HepG2 (cell line): ENCODE results near the gene MBTPS2. TPM values are rescaled to one million over a fixed set of nuclear protein-coding genes. Genes with fewer than 3 reads are reported as not detected.

ENCODE experiments used
- AKAP8 ChIP-seq: sonication (generic); formaldehyde crosslinking; IDR thresholded peaks from 2 replicates; pipeline ENCODE4 v1.5.1; 2020; ENCODE audit warnings: mild to moderate bottlenecking, missing genetic modification reagents
- ARID4A ChIP-seq: sonication (generic); formaldehyde crosslinking; IDR thresholded peaks from 2 replicates; pipeline ENCODE4 v1.5.0; 2020; ENCODE audit warnings: mild to moderate bottlenecking, missing genetic modification reagents, borderline replicate concordance
- BCL6 ChIP-seq: IDR thresholded peaks from 2 replicates; pipeline ENCODE4 v1.6.1; 2016; ENCODE audit warnings: missing genetic modification reagents, missing compliant biosample characterization
- ETV5 ChIP-seq: IDR thresholded peaks from 2 replicates; pipeline ENCODE4 v1.6.1; 2018; ENCODE audit warnings: missing biosample characterization, missing genetic modification reagents, inconsistent platforms, borderline replicate concordance
- ISL2 ChIP-seq: sonication (generic); formaldehyde crosslinking; IDR thresholded peaks from 2 replicates; pipeline ENCODE4 v1.5.0; 2020; ENCODE audit warnings: missing genetic modification reagents
- KAT8 ChIP-seq: IDR thresholded peaks from 2 replicates; pipeline ENCODE4 v1.6.1; 2016; ENCODE audit warnings: missing genetic modification reagents, missing compliant biosample characterization
- MBNL3 ChIP-seq: fragments of 250-450 bp; sonication (Bioruptor Pico); conservative IDR thresholded peaks from 2 replicates; pipeline ENCODE4 v1.8.0; 2022; ENCODE audit warnings: mild to moderate bottlenecking, inconsistent platforms
- TRAFD1 ChIP-seq: sonication (generic); formaldehyde crosslinking; IDR thresholded peaks from 2 replicates; pipeline ENCODE4 v1.5.1; 2020; ENCODE audit warnings: missing genetic modification reagents, mild to moderate bottlenecking, borderline replicate concordance
- ZBTB42 ChIP-seq: sonication (generic); formaldehyde crosslinking; IDR thresholded peaks from 2 replicates; pipeline ENCODE4 v1.5.0; 2020; ENCODE audit warnings: mild to moderate bottlenecking, missing genetic modification reagents
- ZFP62 ChIP-seq: sonication (generic); formaldehyde crosslinking; IDR thresholded peaks from 2 replicates; pipeline ENCODE4 v1.4.0; 2020; ENCODE audit warnings: missing genetic modification reagents
- ZNF329 ChIP-seq: sonication (generic); formaldehyde crosslinking; IDR thresholded peaks from 2 replicates; pipeline ENCODE4 v1.9.0; 2021; ENCODE audit warnings: low read depth, mild to moderate bottlenecking, missing genetic modification reagents
- ZNF432 ChIP-seq: sonication (generic); formaldehyde crosslinking; IDR thresholded peaks from 2 replicates; pipeline ENCODE4 v1.5.0; 2020; ENCODE audit warnings: missing genetic modification reagents, mild to moderate bottlenecking, borderline replicate concordance
- ZNF501 ChIP-seq: sonication (generic); formaldehyde crosslinking; IDR thresholded peaks from 2 replicates; pipeline ENCODE4 v1.5.1; 2020; ENCODE audit warnings: mild to moderate bottlenecking, moderate library complexity, missing genetic modification reagents
- ZNF567 ChIP-seq: sonication (generic); formaldehyde crosslinking; IDR thresholded peaks from 2 replicates; pipeline ENCODE4 v1.8.1; 2023; ENCODE audit warnings: mild to moderate bottlenecking, missing genetic modification reagents, borderline replicate concordance
- ZNF780A ChIP-seq: sonication (generic); formaldehyde crosslinking; IDR thresholded peaks from 2 replicates; pipeline ENCODE4 v1.8.0; 2022; ENCODE audit warnings: mild to moderate bottlenecking, missing genetic modification reagents, moderate library complexity
- polyA plus RNA-seq, 8 experiments: library from polyadenylated mRNA; depleted of rRNA in 3 of 8; stranded (reverse) in 7 of 8; unstranded in 1 of 8; fragments of >200 nt; fragmentation: Illumina TruSeq in 4 of 8; extraction: Trizol in 4 of 8; gene quantifications; 2 replicates each; pipeline versions ENCODE4 v1.2.1 to v1.2.3, GENCODE V29; 2011 to 2016; ENCODE audit warnings: low read depth in 4 of 8, missing spikeins in 1 of 8, mixed read lengths in 1 of 8; ENCODE audit not compliant: insufficient read depth in 1 of 8
- total RNA-seq, 5 experiments: library from RNA; depleted of rRNA; stranded (reverse); fragments of >200 nt; fragmentation: Illumina TruSeq; extraction: Trizol; gene quantifications; 2 replicates each; pipeline ENCODE4 v1.2.3, GENCODE V29; 2016; ENCODE audit warnings: low read depth in 1 of 5
- TF ChIP-seq, protein P1 (sequence below): sonication (generic); formaldehyde crosslinking; IDR thresholded peaks from 2 replicates; pipeline ENCODE4 v1.4.0; 2020; ENCODE audit warnings: mild to moderate bottlenecking, missing genetic modification reagents, borderline replicate concordance
- TF ChIP-seq, protein P2 (sequence below): sonication (generic); formaldehyde crosslinking; IDR thresholded peaks from 2 replicates; pipeline ENCODE4 v1.9.0; 2021; ENCODE audit warnings: missing genetic modification reagents, borderline replicate concordance

The MBTPS2 gene
- total and polyA plus RNA-seq, 2 of the 13 experiments (the other 11 are each of a cell fraction or from before 2014, with no cell fraction given), result 5.7 to 14.4 TPM

- TF ChIP-seq ETV5 (CRISPR knock-in tag) (no peak), BCL6 (CRISPR knock-in tag) (0 out of 2 replicates have a peak, but pooled peaks have one; percentile 33), ISL2 (0 out of 2 replicates have a peak, but pooled peaks have one; percentile 18), ZNF501 (no peak), KAT8 (no peak), ZFP62 (CRISPR knock-in tag) (no peak), ZNF567 (CRISPR knock-in tag) (no peak), ZNF780A (no peak), ZNF329 (no peak), ZBTB42 (CRISPR knock-in tag) (no peak), AKAP8 (no peak), TRAFD1 (CRISPR knock-in tag) (no peak), ZNF432 (CRISPR knock-in tag) (no peak), ARID4A (CRISPR knock-in tag) (no peak), MBNL3 (CRISPR knock-in tag) (no peak)
- TF ChIP-seq, protein P1, sequence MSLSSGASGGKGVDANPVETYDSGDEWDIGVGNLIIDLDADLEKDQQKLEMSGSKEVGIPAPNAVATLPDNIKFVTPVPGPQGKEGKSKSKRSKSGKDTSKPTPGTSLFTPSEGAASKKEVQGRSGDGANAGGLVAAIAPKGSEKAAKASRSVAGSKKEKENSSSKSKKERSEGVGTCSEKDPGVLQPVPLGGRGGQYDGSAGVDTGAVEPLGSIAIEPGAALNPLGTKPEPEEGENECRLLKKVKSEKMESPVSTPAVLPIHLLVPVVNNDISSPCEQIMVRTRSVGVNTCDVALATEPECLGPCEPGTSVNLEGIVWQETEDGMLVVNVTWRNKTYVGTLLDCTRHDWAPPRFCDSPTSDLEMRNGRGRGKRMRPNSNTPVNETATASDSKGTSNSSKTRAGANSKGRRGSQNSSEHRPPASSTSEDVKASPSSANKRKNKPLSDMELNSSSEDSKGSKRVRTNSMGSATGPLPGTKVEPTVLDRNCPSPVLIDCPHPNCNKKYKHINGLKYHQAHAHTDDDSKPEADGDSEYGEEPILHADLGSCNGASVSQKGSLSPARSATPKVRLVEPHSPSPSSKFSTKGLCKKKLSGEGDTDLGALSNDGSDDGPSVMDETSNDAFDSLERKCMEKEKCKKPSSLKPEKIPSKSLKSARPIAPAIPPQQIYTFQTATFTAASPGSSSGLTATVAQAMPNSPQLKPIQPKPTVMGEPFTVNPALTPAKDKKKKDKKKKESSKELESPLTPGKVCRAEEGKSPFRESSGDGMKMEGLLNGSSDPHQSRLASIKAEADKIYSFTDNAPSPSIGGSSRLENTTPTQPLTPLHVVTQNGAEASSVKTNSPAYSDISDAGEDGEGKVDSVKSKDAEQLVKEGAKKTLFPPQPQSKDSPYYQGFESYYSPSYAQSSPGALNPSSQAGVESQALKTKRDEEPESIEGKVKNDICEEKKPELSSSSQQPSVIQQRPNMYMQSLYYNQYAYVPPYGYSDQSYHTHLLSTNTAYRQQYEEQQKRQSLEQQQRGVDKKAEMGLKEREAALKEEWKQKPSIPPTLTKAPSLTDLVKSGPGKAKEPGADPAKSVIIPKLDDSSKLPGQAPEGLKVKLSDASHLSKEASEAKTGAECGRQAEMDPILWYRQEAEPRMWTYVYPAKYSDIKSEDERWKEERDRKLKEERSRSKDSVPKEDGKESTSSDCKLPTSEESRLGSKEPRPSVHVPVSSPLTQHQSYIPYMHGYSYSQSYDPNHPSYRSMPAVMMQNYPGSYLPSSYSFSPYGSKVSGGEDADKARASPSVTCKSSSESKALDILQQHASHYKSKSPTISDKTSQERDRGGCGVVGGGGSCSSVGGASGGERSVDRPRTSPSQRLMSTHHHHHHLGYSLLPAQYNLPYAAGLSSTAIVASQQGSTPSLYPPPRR (CRISPR knock-in tag), result no peak
- TF ChIP-seq, protein P2, sequence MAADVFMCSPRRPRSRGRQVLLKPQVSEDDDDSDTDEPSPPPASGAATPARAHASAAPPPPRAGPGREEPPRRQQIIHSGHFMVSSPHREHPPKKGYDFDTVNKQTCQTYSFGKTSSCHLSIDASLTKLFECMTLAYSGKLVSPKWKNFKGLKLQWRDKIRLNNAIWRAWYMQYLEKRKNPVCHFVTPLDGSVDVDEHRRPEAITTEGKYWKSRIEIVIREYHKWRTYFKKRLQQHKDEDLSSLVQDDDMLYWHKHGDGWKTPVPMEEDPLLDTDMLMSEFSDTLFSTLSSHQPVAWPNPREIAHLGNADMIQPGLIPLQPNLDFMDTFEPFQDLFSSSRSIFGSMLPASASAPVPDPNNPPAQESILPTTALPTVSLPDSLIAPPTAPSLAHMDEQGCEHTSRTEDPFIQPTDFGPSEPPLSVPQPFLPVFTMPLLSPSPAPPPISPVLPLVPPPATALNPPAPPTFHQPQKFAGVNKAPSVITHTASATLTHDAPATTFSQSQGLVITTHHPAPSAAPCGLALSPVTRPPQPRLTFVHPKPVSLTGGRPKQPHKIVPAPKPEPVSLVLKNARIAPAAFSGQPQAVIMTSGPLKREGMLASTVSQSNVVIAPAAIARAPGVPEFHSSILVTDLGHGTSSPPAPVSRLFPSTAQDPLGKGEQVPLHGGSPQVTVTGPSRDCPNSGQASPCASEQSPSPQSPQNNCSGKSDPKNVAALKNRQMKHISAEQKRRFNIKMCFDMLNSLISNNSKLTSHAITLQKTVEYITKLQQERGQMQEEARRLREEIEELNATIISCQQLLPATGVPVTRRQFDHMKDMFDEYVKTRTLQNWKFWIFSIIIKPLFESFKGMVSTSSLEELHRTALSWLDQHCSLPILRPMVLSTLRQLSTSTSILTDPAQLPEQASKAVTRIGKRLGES (CRISPR knock-in tag), result no peak
These were observed 17.5 kb upstream of the MBTPS2 start (continued) for GRCh38 chrX:21821875-21822274.
